Neural cell (in vitro differentiated cells): ENCODE data around the gene ITPR2. TPM values are rescaled to one million over a fixed set of nuclear protein-coding genes. Genes with fewer than 3 reads are reported as not detected.

ENCODE experiments used
- H2AFZ ChIP-seq: fragments of 200-600, 300-800 bp; sonication (generic), shearing (Covaris generic); 2 replicates; pipeline ENCODE4 v1.6.0; 2014; ENCODE audit warnings: low read depth, mild to moderate bottlenecking, antibody characterized with exemption, low read length, moderate library complexity
- H3F3A ChIP-seq: fragments of 200-600 bp; shearing (Covaris generic); 2 replicates; pipeline ENCODE4 v1.6.1; 2016; ENCODE audit warnings: mild to moderate bottlenecking, moderate library complexity, mixed read lengths, antibody characterized with exemption, low read length; ENCODE audit not compliant: insufficient read depth, poor library complexity, severe bottlenecking
- H3K27ac ChIP-seq: fragments of 200-600, 300-800 bp; sonication (generic), shearing (Covaris generic); 2 replicates; pipeline ENCODE4 v1.5.1; 2014; ENCODE audit warnings: mild to moderate bottlenecking, low read length, moderate library complexity
- H3K27me3 ChIP-seq: fragments of 300-800, 200-600 bp; sonication (generic), shearing (Covaris generic); 2 replicates; pipeline ENCODE4 v1.6.0; 2014; ENCODE audit warnings: mild to moderate bottlenecking, low read depth, low read length, moderate library complexity; ENCODE audit not compliant: insufficient read depth
- H3K36me3 ChIP-seq: fragments of 300-800, 200-600 bp; sonication (generic), shearing (Covaris generic); 2 replicates; pipeline ENCODE4 v1.5.1; 2014; ENCODE audit warnings: mild to moderate bottlenecking, antibody characterized with exemption, low read length, moderate library complexity; ENCODE audit not compliant: insufficient read depth
- H3K4me2 ChIP-seq: fragments of 300-800, 200-600 bp; sonication (generic), shearing (Covaris generic); 2 replicates; pipeline ENCODE4 v1.6.0; 2014; ENCODE audit warnings: mild to moderate bottlenecking, low read length
- H3K4me3 ChIP-seq: fragments of 300-800, 200-600 bp; sonication (generic), shearing (Covaris generic); 2 replicates; pipeline ENCODE4 v1.5.1; 2014; ENCODE audit warnings: mild to moderate bottlenecking, low read length, moderate library complexity
- H3K79me2 ChIP-seq: fragments of 200-600 bp; shearing (Covaris generic); replicated peaks from 2 replicates; pipeline ENCODE4 v1.6.0; 2014; ENCODE audit warnings: mild to moderate bottlenecking, low read length, moderate library complexity; ENCODE audit not compliant: insufficient read depth
- H3K9ac ChIP-seq: fragments of 300-800, 200-600 bp; sonication (generic), shearing (Covaris generic); 2 replicates; pipeline ENCODE4 v1.6.1; 2016; ENCODE audit warnings: mild to moderate bottlenecking, low read length, mixed read lengths
- H3K9me2 ChIP-seq: fragments of 200-600 bp; shearing (Covaris generic); 2 replicates; pipeline ENCODE4 v1.6.1; 2016; ENCODE audit warnings: mild to moderate bottlenecking, low read length, mixed read lengths; ENCODE audit not compliant: insufficient read depth
- H3K9me3 ChIP-seq: fragments of 200-600, 300-800 bp; sonication (generic), shearing (Covaris generic); 2 replicates; pipeline ENCODE4 v1.6.1; 2016; ENCODE audit warnings: mild to moderate bottlenecking, mixed run types, low read length, moderate library complexity, mixed read lengths
- H4K20me1 ChIP-seq: fragments of 200-600 bp; shearing (Covaris generic); 2 replicates; pipeline ENCODE4 v1.6.1; 2016; ENCODE audit warnings: mild to moderate bottlenecking, mixed run types; ENCODE audit not compliant: insufficient read depth
- CTCF ChIP-seq: fragments of 450-650 bp; IDR thresholded peaks from 2 replicates; pipeline ENCODE4 v1.5.1; 2014; ENCODE audit warnings: antibody characterized with exemption, mild to moderate bottlenecking, moderate library complexity; ENCODE audit not compliant: poor library complexity, severe bottlenecking
- EP300 ChIP-seq: fragments of 450-650 bp; conservative IDR thresholded peaks from 2 replicates; pipeline ENCODE4 v1.6.1; 2014; ENCODE audit warnings: antibody characterized with exemption, mild to moderate bottlenecking, moderate library complexity; ENCODE audit not compliant: poor library complexity, severe bottlenecking
- EZH2 ChIP-seq: fragments of 200-600, 300-800 bp; shearing (Covaris generic), sonication (generic); IDR thresholded peaks from 2 replicates; pipeline ENCODE4 v1.6.1; 2014; ENCODE audit warnings: antibody characterized with exemption, low read length, borderline replicate concordance, mild to moderate bottlenecking; ENCODE audit not compliant: insufficient read depth, poor library complexity, severe bottlenecking
- MXI1 ChIP-seq: fragments of 450-650 bp; conservative IDR thresholded peaks from 2 replicates; pipeline ENCODE4 v1.6.1; 2014; ENCODE audit warnings: antibody characterized with exemption, mild to moderate bottlenecking; ENCODE audit not compliant: poor library complexity, severe bottlenecking
- POLR2AphosphoS5 ChIP-seq: IDR thresholded peaks from 2 replicates; pipeline ENCODE4 v1.6.1; 2012
- RAD21 ChIP-seq: fragments of 450-650 bp; conservative IDR thresholded peaks from 2 replicates; pipeline ENCODE4 v1.6.1; 2014; ENCODE audit warnings: antibody characterized with exemption, mild to moderate bottlenecking, moderate library complexity
- REST ChIP-seq: IDR thresholded peaks from 2 replicates; pipeline ENCODE4 v1.6.1; 2012; ENCODE audit warnings: borderline replicate concordance
- SMC3 ChIP-seq: fragments of 450-650 bp; conservative IDR thresholded peaks from 2 replicates; pipeline ENCODE4 v1.6.1; 2014; ENCODE audit warnings: antibody characterized with exemption, mild to moderate bottlenecking, moderate library complexity; ENCODE audit not compliant: poor library complexity
- TAF1 ChIP-seq: IDR thresholded peaks from 2 replicates; pipeline ENCODE4 v1.6.1; 2012; ENCODE audit warnings: low read depth
- polyA plus RNA-seq: library from polyadenylated mRNA; depleted of rRNA; stranded (reverse); fragments of >200 nt; gene quantifications from 2 replicates; pipeline ENCODE4 v1.2.3, GENCODE V29; 2014

The ITPR2 gene
- polyA plus RNA-seq, 1 donor from 2014 or later: 2.0 TPM

- Histone ChIP-seq H3K36me3 (no peaks in the 10 kb centered on the region), H3K27me3 (no peaks in the 10 kb centered on the region), H4K20me1 (no peaks in the 10 kb centered on the region), H3K9me3 (no peaks in the 10 kb centered on the region), H3K9ac (no peak overlapping the region), H3F3A (no peaks in the 10 kb centered on the region), H2AFZ (no peak overlapping the region), H3K27ac (no peak overlapping the region), H3K9me2 (no peaks in the 10 kb centered on the region), H3K4me3 (no peak overlapping the region), H3K79me2 (no peaks in the 10 kb centered on the region), H3K4me2 (no peak overlapping the region)
- TF ChIP-seq TAF1 (no peak), SMC3 (no peak), REST (no peak), EP300 (no peak), POLR2AphosphoS5 (no peak), MXI1 (no peak)
Observed at GRCh38 chr12:26795910-26796309, 37.1 kb downstream of the ITPR2 start.

GRCh38 chr12:26791301-26791791 lies 41.6 kb downstream of the ITPR2 start:
- Histone ChIP-seq H3F3A (no peaks in the 10 kb centered on the region), H3K36me3 (no peaks in the 10 kb centered on the region), H3K79me2 (no peaks in the 10 kb centered on the region), H3K4me2 (no peak overlapping the region), H3K9me3 (no peaks in the 10 kb centered on the region), H2AFZ (no peak overlapping the region), H3K9me2 (no peaks in the 10 kb centered on the region), H3K4me3 (no peak overlapping the region), H3K27me3 (no peaks in the 10 kb centered on the region), H3K9ac (no peak overlapping the region), H4K20me1 (no peaks in the 10 kb centered on the region), H3K27ac (no peak overlapping the region)
- TF ChIP-seq SMC3 (no peak), REST (no peak), TAF1 (no peak), EP300 (no peak), POLR2AphosphoS5 (no peak), RAD21 (no peak), MXI1 (no peak), EZH2 (no peak), CTCF (no peak)
